Measurements from ENCODE around the gene COMT. TPM values are rescaled to one million over a fixed set of nuclear protein-coding genes. Genes with fewer than 3 reads are reported as not detected.

Gene COMT
- total RNA-seq = 10 to 100 TPM; 30.6 to 53.1 (median 50.5) TPM
- total RNA-seq (2013) = 28.2 TPM
- total RNA-seq = 11.3 to 47.6 (median 24.5) reads per million in 29 experiments

- Histone ChIP-seq H3K27ac (ENCODE audit: low read length) (peak within 1 kb of the TSS; percentile 78), H3K27me3 (replicated peaks in 1 of 2; ENCODE audit: control insufficient read depth in 2 of 2, extremely low read depth in 1 of 2, insufficient read depth in 2 of 2, low read length in 1 of 2) (peaks cover 0 to 2% of the 10 kb centered on the region in 2 experiments), H3K4me1 (ENCODE audit: control insufficient read depth in 1 of 2, extremely low read depth in 1 of 2, insufficient read depth in 2 of 2, low read length in 2 of 2) (peaks cover 7 to 33% of the 10 kb centered on the region in 2 experiments), H3K4me3 (ENCODE audit: control insufficient read depth in 1 of 2, extremely low read depth in 1 of 2, low read length in 1 of 2) (peak within 1 kb of the TSS; percentile 71 to 90), H3K9me3 (no peaks in the 10 kb centered on the region), H3K36me3 (ENCODE audit: control insufficient read depth in 2 of 2, extremely low read depth in 1 of 2, insufficient read depth in 1 of 2, low read length in 1 of 2) (peaks cover 2 to 4% of the 10 kb centered on the region in 2 donors)
- Mint-ChIP-seq H3K27me3 (no peaks in the 10 kb centered on the region), H3K4me3 (peak within 1 kb of the TSS; percentile 92 to 95 (median 93)), H3K4me1 (peaks cover 38 to 48% (median 46%) of the 10 kb centered on the region in 3 donors), H3K9me3 (peaks cover 3 to 7% (median 5%) of the 10 kb centered on the region in 3 donors), H3K27ac (peak within 1 kb of the TSS; percentile 92 to 96), H3K36me3 (peaks cover 17% of the 10 kb centered on the region)
- DNase-seq = peak; percentile 41 to 80 (median 67)
- CTCF ChIA-PET = no interaction called here
- WGBS (ENCODE audit: insufficient coverage) = under 1% methylated on average over 63 of the region's 63 CpGs
- ATAC-seq (replicated peaks in 1 of 4) = peak; percentile 89 to 95 (median 92)
- POLR2A ChIA-PET = no interaction called here
These were observed at the start of gene COMT, which contains the start of gene TXNRD2 for GRCh38 chr22:19941365-19942082. Gene COMT, plus strand, starts transcription at chr22:19941772. Its CDS starts 20,755 bp downstream, at chr22:19962527. Gene TXNRD2, minus strand, starts transcription at chr22:19941818. Its CDS starts 15 bp downstream, at chr22:19941803.

GRCh38 chr22:19892257-19892879 lies 49.2 kb upstream of the COMT start:
- Mint-ChIP-seq H3K27me3 (no peaks in the 10 kb centered on the region), H3K9me3 (no peaks in the 10 kb centered on the region), H3K4me1 (peaks cover 77 to 90% (median 89%) of the 10 kb centered on the region in 3 donors), H3K27ac (peak overlapping the region; percentile 99 to 100), H3K36me3 (peaks cover 1% of the 10 kb centered on the region), H3K4me3 (peak overlapping the region; percentile 67 to 86 (median 80))
- H3K4me1 ChIP-seq (ENCODE audit: control insufficient read depth in 1 of 2, extremely low read depth in 1 of 2, insufficient read depth in 2 of 2, low read length in 2 of 2) = peaks cover 75 to 99% of the 10 kb centered on the region in 2 experiments
- DNase-seq (peak in 28 of 35 experiments; percentile 19 to 70 (median 41)), ATAC-seq (replicated peaks in 1 of 4) (peak; percentile 51 to 60 (median 52))
- H3K4me3 ChIP-seq (ENCODE audit: control insufficient read depth in 1 of 2, extremely low read depth in 1 of 2, low read length in 1 of 2) = peak overlapping the region; percentile 42 to 60
- CTCF ChIA-PET = interaction anchor here in 1 of 2 donors (1.7 kb wide), 1 partner anchor 36 kb away, joined by 9 read pairs; no protein-coding TSS in a partner anchor
- no peaks in the 10 kb centered on the region for H3K9me3 ChIP-seq
- POLR2A ChIA-PET = no interaction called here
- H3K27me3 ChIP-seq (replicated peaks in 1 of 2; ENCODE audit: control insufficient read depth in 2 of 2, extremely low read depth in 1 of 2, insufficient read depth in 2 of 2, low read length in 1 of 2) = no peaks in the 10 kb centered on the region
- WGBS (ENCODE audit: insufficient coverage) = 3% methylated on average over 16 of the region's 24 CpGs
- no peaks in the 10 kb centered on the region for H3K36me3 ChIP-seq (ENCODE audit: control insufficient read depth in 2 of 2, extremely low read depth in 1 of 2, insufficient read depth in 1 of 2, low read length in 1 of 2)
- H3K27ac ChIP-seq (ENCODE audit: low read length) = peak overlapping the region; percentile 77

- ChIA-PET POLR2A (interaction anchor here in 1 of 2 donors (0.7 kb wide), 1 partner anchor 160 kb away, joined by 3 read pairs; no protein-coding TSS in a partner anchor), CTCF (no interaction called here)
- DNase-seq = no peak
- Histone ChIP-seq H3K27me3 (replicated peaks in 1 of 2; ENCODE audit: control insufficient read depth in 2 of 2, extremely low read depth in 1 of 2, insufficient read depth in 2 of 2, low read length in 1 of 2) (no peaks in the 10 kb centered on the region), H3K4me1 (ENCODE audit: control insufficient read depth in 1 of 2, extremely low read depth in 1 of 2, insufficient read depth in 2 of 2, low read length in 2 of 2) (peaks cover 69 to 95% of the 10 kb centered on the region in 2 experiments), H3K36me3 (ENCODE audit: control insufficient read depth in 2 of 2, extremely low read depth in 1 of 2, insufficient read depth in 1 of 2, low read length in 1 of 2) (no peaks in the 10 kb centered on the region), H3K27ac (ENCODE audit: low read length) (peak overlapping the region; percentile 77), H3K9me3 (no peaks in the 10 kb centered on the region), H3K4me3 (ENCODE audit: control insufficient read depth in 1 of 2, extremely low read depth in 1 of 2, low read length in 1 of 2) (peak overlapping the region in 1 of 2 donors; percentile 15)
- peak overlapping the region; percentile 17 to 86 (median 67) for H3K4me3 Mint-ChIP-seq
- H3K4me1 Mint-ChIP-seq = peaks cover 76 to 87% (median 84%) of the 10 kb centered on the region in 3 donors
- H3K27ac Mint-ChIP-seq = peak overlapping the region; percentile 99 to 100
- 60% methylated on average over 7 of the region's 13 CpGs for WGBS (ENCODE audit: insufficient coverage)
- no peak for ATAC-seq (replicated peaks in 1 of 4)
- no peaks in the 10 kb centered on the region for H3K27me3 Mint-ChIP-seq
- H3K36me3 Mint-ChIP-seq = peaks cover 3% of the 10 kb centered on the region
- H3K9me3 Mint-ChIP-seq = no peaks in the 10 kb centered on the region
These were observed 48.6 kb upstream of the COMT start for GRCh38 chr22:19892925-19893324.

GRCh38 chr22:19893363-19893762 lies 48.2 kb upstream of the COMT start:
- Histone ChIP-seq H3K9me3 (no peaks in the 10 kb centered on the region), H3K27me3 (replicated peaks in 1 of 2; ENCODE audit: control insufficient read depth in 2 of 2, extremely low read depth in 1 of 2, insufficient read depth in 2 of 2, low read length in 1 of 2) (no peaks in the 10 kb centered on the region), H3K4me3 (ENCODE audit: control insufficient read depth in 1 of 2, extremely low read depth in 1 of 2, low read length in 1 of 2) (no peak overlapping the region), H3K36me3 (ENCODE audit: control insufficient read depth in 2 of 2, extremely low read depth in 1 of 2, insufficient read depth in 1 of 2, low read length in 1 of 2) (peaks cover 0 to 3% of the 10 kb centered on the region in 2 donors), H3K4me1 (ENCODE audit: control insufficient read depth in 1 of 2, extremely low read depth in 1 of 2, insufficient read depth in 2 of 2, low read length in 2 of 2) (peaks cover 66 to 91% of the 10 kb centered on the region in 2 experiments), H3K27ac (ENCODE audit: low read length) (peak overlapping the region; percentile 77)
- 95% methylated on average over 15 of the region's 15 CpGs for WGBS (ENCODE audit: insufficient coverage)
- Mint-ChIP-seq H3K9me3 (no peaks in the 10 kb centered on the region), H3K4me1 (peaks cover 76 to 82% (median 80%) of the 10 kb centered on the region in 3 donors), H3K27ac (peak overlapping the region; percentile 99 to 100), H3K4me3 (peak overlapping the region in 1 of 3 donors; percentile 86), H3K36me3 (peaks cover 3% of the 10 kb centered on the region), H3K27me3 (no peaks in the 10 kb centered on the region)
- POLR2A ChIA-PET = interaction anchor here in 1 of 2 donors (0.7 kb wide), 1 partner anchor 161 kb away, joined by 3 read pairs; no protein-coding TSS in a partner anchor
- DNase-seq (no peak), ATAC-seq (replicated peaks in 1 of 4) (no peak)
- CTCF ChIA-PET = no interaction called here

- Histone ChIP-seq H3K4me3 (ENCODE audit: control insufficient read depth in 1 of 2, extremely low read depth in 1 of 2, low read length in 1 of 2) (no peak overlapping the region), H3K9me3 (no peaks in the 10 kb centered on the region), H3K27me3 (replicated peaks in 1 of 2; ENCODE audit: control insufficient read depth in 2 of 2, extremely low read depth in 1 of 2, insufficient read depth in 2 of 2, low read length in 1 of 2) (no peaks in the 10 kb centered on the region), H3K4me1 (ENCODE audit: control insufficient read depth in 1 of 2, extremely low read depth in 1 of 2, insufficient read depth in 2 of 2, low read length in 2 of 2) (peaks cover 58 to 71% of the 10 kb centered on the region in 2 experiments), H3K27ac (ENCODE audit: low read length) (no peak overlapping the region), H3K36me3 (ENCODE audit: control insufficient read depth in 2 of 2, extremely low read depth in 1 of 2, insufficient read depth in 1 of 2, low read length in 1 of 2) (peaks cover 0 to 3% of the 10 kb centered on the region in 2 donors)
- Mint-ChIP-seq H3K36me3 (peaks cover 3% of the 10 kb centered on the region), H3K4me1 (peaks cover 69 to 70% (median 70%) of the 10 kb centered on the region in 3 donors), H3K27ac (peak overlapping the region; percentile 84 to 99), H3K4me3 (peak overlapping the region in 1 of 3 donors; percentile 86), H3K9me3 (no peaks in the 10 kb centered on the region), H3K27me3 (no peaks in the 10 kb centered on the region)
- WGBS (ENCODE audit: insufficient coverage) = 83% methylated on average over 23 of the region's 23 CpGs
- peak in 4 of 35 experiments; percentile 12 to 33 (median 17) for DNase-seq
- ChIA-PET CTCF (no interaction called here), POLR2A (no interaction called here)
- no peak for ATAC-seq (replicated peaks in 1 of 4)
These were observed 46.3 kb upstream of the COMT start for GRCh38 chr22:19895160-19895849.

Measured in T-cell (primary cell).